GM19239 (cell line): Measurements from ENCODE around the gene COA4.

Experiments used
- DNase-seq: peaks from one replicate; pipeline ENCODE4 v3.0.0; 2011; ENCODE audit warnings: low spot score; ENCODE audit not compliant: insufficient read length
- FAIRE-seq: peaks from 2 replicates; lab custom pipeline; 2011; peaks lifted over from hg19 to GRCh38; lab: Jason Lieb, UNC

Gene COA4

GRCh38 chr11:73869332-73869949 lies 7.2 kb downstream of the COA4 start:
- DNase-seq (no peak), FAIRE-seq (no peak)

DNA sequence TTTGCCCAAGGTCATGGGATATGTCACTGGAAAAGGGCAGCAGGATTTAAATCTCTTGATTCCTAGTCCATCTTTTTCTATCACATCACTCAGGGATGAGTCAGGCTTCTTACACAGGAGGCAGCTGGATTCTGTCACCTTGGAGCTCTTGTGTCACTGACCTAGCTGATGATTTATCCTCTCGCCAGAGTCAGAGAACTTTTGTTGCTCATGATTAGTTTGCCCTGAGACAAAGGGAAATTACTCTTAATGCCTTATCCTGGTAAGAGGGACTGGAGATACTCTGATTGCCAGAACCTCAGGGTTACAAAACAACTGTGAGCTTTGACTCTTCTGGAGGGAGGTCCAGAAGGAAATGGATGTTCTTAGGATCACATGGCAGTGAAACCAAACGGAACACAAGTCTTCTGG lies 10.1 kb downstream of the COA4 start:
- FAIRE-seq, result no peak

DNA sequence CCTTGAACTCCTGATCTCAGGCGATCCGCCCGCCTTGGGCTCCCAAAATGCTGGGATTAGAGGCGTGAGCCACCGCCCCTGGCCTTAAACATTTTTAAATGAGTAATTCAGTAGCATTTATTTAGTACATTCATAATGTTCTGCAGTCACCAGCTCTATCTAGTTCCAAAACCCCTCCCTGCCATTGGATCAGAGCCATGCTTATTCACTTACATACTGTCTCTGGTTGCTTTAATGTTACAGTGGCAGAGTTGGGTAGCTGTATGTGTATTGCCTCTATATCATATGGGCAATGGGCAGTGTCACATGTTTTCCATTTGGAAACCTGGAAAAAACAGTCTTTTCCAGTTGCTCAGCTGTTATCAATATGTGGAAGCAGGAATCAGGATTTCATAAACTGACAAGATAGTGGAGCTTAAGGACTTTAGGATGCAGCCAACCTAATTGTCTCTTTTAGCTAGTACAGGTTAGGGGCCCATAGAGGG lies 10.5 kb downstream of the COA4 start:
- FAIRE-seq (no peak), DNase-seq (no peak)

More for the DNA sequence above, 10.1 kb downstream of the COA4 start:
- DNase-seq, result no peak

- no peak for DNase-seq
- no peak for FAIRE-seq
Measured at GRCh38 chr11:73862986-73863385, 13.7 kb downstream of the COA4 start.

DNA sequence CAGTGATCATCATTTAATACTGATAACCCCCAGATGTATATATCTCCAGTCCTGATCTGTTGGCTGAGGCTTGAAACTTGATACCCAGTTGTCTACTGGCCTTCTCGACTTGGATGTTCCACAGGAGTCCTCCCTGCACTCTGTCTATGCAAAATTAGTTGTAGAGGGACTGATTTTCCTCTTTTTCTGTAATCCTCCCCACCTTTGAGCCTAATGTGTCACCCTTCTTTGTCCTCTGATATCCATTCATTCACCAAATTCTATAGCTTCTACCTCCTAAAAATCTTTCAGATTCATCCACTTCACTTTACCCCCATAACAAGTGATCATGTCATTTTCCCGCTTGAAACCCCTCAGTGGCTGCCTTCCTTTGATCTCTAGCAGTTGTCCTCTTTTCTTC lies 16.4 kb downstream of the COA4 start:
- no peak for FAIRE-seq
- DNase-seq, result no peak

DNA sequence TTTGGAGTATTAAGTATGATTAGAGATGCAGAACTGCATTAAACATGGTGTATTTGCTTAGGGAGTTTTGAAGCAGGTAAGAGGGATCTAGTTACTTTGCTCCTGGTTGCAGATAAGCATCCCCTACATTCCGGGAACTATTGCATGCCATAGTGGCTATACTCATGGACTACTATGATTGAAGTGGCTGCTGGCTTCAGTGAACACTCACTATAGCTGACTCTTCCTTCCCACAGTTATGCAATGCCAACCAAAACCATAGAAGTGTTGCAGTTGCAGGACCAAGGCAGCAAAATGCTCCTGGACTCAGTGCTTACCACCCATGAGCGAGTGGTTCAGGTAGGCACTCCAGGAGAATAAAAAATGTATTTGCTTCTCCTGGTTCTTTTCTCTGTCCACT lies 17.0 kb downstream of the COA4 start:
- no peak for DNase-seq

GRCh38 chr11:73856031-73856567 lies 20.5 kb downstream of the COA4 start:
- DNase-seq, result no peak
- FAIRE-seq, result no peak

More for the DNA sequence above, 17.0 kb downstream of the COA4 start:
- FAIRE-seq, result no peak

DNA sequence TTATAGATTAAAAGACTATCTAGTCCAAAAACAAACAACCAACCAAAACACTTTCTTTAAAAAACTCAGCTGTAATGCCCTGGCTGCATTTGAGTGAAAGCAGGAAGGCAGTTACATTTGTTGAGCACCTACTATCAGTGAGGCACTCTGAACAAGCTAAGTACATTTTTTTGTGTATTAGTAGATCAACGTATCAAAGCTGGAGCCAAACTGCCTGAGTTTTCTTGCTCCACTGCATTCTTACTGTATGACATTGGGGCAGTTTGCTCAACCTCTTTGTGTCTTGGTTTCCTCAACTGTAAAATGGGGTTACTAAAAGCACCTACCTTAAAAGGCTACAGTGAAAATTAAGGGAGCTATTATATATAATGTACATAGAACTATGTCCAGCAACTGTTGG lies 22.0 kb downstream of the COA4 start:
- DNase-seq (no peak), FAIRE-seq (no peak)

GRCh38 chr11:73852049-73852448 lies 24.6 kb downstream of the COA4 start:
- no peak for FAIRE-seq
- no peak for DNase-seq

DNA sequence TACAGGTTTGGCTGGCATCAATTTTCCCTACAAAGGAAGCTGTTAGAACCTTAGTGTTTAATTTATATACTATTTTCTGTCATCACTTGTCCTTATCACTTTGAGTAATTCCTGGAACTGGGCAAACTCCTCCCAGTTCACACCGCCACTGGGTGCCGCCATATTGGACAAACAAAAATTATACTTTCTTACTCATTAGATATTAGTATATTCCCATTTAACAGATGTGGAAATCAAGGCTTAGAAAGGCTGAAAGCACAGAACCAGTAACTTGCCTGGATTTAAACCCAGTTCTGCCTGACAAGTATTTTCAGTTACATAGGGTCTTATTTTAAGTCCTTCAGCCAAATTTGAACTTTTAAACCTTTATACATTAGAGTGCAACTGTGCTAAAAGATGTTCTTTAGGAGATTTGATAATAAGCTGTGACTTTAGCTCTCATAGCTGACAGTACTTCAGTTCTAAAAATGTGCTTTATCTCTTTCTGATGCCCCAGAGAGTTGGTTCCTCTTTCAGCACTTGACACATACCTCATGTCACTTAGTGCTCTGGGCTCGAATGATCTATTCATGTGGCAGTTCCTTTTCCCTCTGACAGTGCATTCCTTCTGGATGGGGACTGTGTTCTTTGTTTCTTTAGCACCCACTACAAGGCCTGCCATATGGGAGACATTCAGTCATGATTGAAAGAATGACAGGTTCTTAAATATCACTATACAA lies 25.4 kb downstream of the COA4 start:
- DNase-seq, result no peak

DNA sequence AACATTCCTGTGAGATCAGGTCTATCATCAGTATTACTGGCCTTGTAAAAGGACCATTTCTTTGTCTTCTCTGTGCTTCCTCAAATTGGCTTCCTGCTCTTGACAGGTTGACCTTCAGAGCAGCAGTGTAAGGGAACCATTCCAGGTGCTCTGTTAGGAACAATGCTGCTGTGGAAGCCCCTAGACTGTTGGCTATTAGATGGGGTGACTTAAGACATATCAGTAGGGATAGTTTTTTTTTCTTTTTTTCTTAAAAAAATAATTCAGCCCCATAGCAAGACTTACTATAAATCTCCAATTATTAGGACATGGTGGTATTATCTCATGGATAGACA lies 37.6 kb downstream of the COA4 start:
- DNase-seq (no peak), FAIRE-seq (no peak)

More for the DNA sequence above, 25.4 kb downstream of the COA4 start:
- FAIRE-seq, result no peak

- FAIRE-seq (no peak), DNase-seq (no peak)
Measured at GRCh38 chr11:73838443-73839122, 38.1 kb downstream of the COA4 start.

DNA sequence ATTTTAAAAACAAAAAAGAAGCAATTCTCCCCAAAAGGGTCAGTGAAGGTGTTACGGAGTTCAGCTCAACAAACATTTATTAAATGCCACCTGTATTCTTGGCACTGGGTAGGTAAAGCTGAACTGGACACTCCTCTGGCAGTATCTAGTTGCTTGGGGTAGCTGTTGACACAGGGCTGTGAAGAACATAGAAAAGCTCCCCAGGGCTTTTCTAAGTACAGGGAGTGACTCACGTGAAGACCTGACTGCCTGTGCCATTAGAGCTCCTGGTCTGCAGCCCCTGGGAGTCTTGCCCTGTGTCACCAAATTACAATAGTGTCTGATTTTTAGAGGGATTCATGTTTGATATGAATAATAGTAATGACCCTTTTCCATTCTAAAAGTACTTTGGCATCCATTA lies 43.6 kb downstream of the COA4 start:
- no peak for FAIRE-seq
- no peak for DNase-seq

DNA sequence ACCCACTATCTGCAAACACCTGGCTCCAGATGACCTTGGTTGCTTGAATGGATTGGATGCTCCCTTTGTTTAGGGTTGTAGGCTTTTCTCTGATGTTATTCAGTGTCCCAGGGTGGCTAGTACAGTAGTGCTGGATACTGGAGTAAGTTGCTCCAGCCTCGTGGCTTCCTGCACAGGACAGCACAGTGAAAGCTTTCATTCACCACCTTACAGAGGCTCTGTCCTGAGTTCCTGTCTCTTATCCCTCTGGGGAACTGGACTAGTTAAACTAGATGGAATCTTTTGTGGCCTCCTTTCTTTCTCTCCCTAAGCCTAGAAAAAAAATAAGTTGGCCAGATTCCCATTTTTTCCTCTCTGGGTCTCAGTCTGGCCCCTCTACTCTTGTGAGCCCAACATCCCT lies 46.4 kb downstream of the COA4 start:
- DNase-seq (no peak), FAIRE-seq (no peak)
